KOPT-K1 (cell line): ENCODE data around the gene LRG1.

ENCODE experiments used
- H3K27ac ChIP-seq: fragments of 200-600 bp; sonication (generic); 2 replicates; pipeline ENCODE4 v1.5.1; 2016; ENCODE audit warnings: antibody characterized with exemption, mild to moderate bottlenecking, low read depth, low read length; ENCODE audit not compliant: poor library complexity, severe bottlenecking
- H3K36me3 ChIP-seq: fragments of 200-600 bp; sonication (generic); 2 replicates; pipeline ENCODE4 v1.5.1; 2017; ENCODE audit warnings: antibody characterized with exemption, mild to moderate bottlenecking, low read length, moderate library complexity; ENCODE audit not compliant: insufficient read depth
- H3K9me3 ChIP-seq: fragments of 200-600 bp; sonication (generic); 2 replicates; pipeline ENCODE4 v1.5.1; 2017; ENCODE audit warnings: antibody characterized with exemption, low read length, mild to moderate bottlenecking; ENCODE audit not compliant: insufficient read depth, poor library complexity, severe bottlenecking

LRG1 gene

GRCh38 chr19:4516199-4516938 is 23.5 kb downstream of the LRG1 start:
- Histone ChIP-seq H3K27ac (no peak overlapping the region), H3K36me3 (no peaks in the 10 kb centered on the region)

GRCh38 chr19:4515732-4516131 is 24.1 kb downstream of the LRG1 start:
- Histone ChIP-seq H3K9me3 (no peaks in the 10 kb centered on the region), H3K27ac (no peak overlapping the region)

More at GRCh38 chr19:4516199-4516938, 23.5 kb downstream of the LRG1 start:
- no peaks in the 10 kb centered on the region for H3K9me3 ChIP-seq

GRCh38 chr19:4513248-4513647 is 26.6 kb downstream of the LRG1 start:
- Histone ChIP-seq H3K36me3 (no peaks in the 10 kb centered on the region), H3K27ac (no peak overlapping the region), H3K9me3 (no peaks in the 10 kb centered on the region)

More at GRCh38 chr19:4515732-4516131, 24.1 kb downstream of the LRG1 start:
- H3K36me3 ChIP-seq = no peaks in the 10 kb centered on the region

GRCh38 chr19:4512070-4512469 is 27.8 kb downstream of the LRG1 start:
- Histone ChIP-seq H3K27ac (no peak overlapping the region), H3K36me3 (no peaks in the 10 kb centered on the region), H3K9me3 (no peaks in the 10 kb centered on the region)

GRCh38 chr19:4511300-4512054 is 28.4 kb downstream of the LRG1 start:
- Histone ChIP-seq H3K36me3 (0 out of 2 replicates have a peak, but pooled peaks cover 2% of the 10 kb centered on the region), H3K9me3 (no peaks in the 10 kb centered on the region), H3K27ac (no peak overlapping the region)

- Histone ChIP-seq H3K27ac (no peak overlapping the region), H3K36me3 (peaks cover 10% of the 10 kb centered on the region; the same call in 1 of the 2 replicates), H3K9me3 (no peaks in the 10 kb centered on the region)
Measured at GRCh38 chr19:4510435-4511255, 29.2 kb downstream of the LRG1 start.

- peaks cover 23% of the 10 kb centered on the region; the same call in 1 of the 2 replicates for H3K36me3 ChIP-seq
Measured at GRCh38 chr19:4508698-4509097, 31.1 kb downstream of the LRG1 start.

GRCh38 chr19:4507804-4508203 is 32.0 kb downstream of the LRG1 start:
- Histone ChIP-seq H3K27ac (no peak overlapping the region), H3K9me3 (no peaks in the 10 kb centered on the region), H3K36me3 (peaks cover 28% of the 10 kb centered on the region; the same call in 1 of the 2 replicates)

More at GRCh38 chr19:4508698-4509097, 31.1 kb downstream of the LRG1 start:
- Histone ChIP-seq H3K27ac (no peak overlapping the region), H3K9me3 (no peaks in the 10 kb centered on the region)

GRCh38 chr19:4507150-4507452 is 32.7 kb downstream of the LRG1 start:
- peaks cover 35% of the 10 kb centered on the region; the same call in 1 of the 2 replicates for H3K36me3 ChIP-seq
- H3K27ac ChIP-seq = no peak overlapping the region
- H3K9me3 ChIP-seq = no peaks in the 10 kb centered on the region

GRCh38 chr19:4506449-4507149 is 33.2 kb downstream of the LRG1 start:
- no peaks in the 10 kb centered on the region for H3K9me3 ChIP-seq
- peaks cover 40% of the 10 kb centered on the region; the same call in 1 of the 2 replicates for H3K36me3 ChIP-seq
- no peak overlapping the region for H3K27ac ChIP-seq

- Histone ChIP-seq H3K27ac (no peak overlapping the region), H3K36me3 (peaks cover 48% of the 10 kb centered on the region), H3K9me3 (no peaks in the 10 kb centered on the region)
Measured at GRCh38 chr19:4505570-4506448, 34.0 kb downstream of the LRG1 start.

- H3K27ac ChIP-seq = no peak overlapping the region
- H3K36me3 ChIP-seq = peaks cover 56% of the 10 kb centered on the region
- H3K9me3 ChIP-seq = no peaks in the 10 kb centered on the region
Measured at GRCh38 chr19:4504891-4505569, 34.8 kb downstream of the LRG1 start.

GRCh38 chr19:4504297-4504701 is 35.5 kb downstream of the LRG1 start:
- Histone ChIP-seq H3K27ac (no peak overlapping the region), H3K36me3 (peaks cover 63% of the 10 kb centered on the region), H3K9me3 (no peaks in the 10 kb centered on the region)
